ENCODE measurements around the gene ARHGAP29.

- TF ChIP-seq EZH2phosphoT487 (IDR thresholded peaks at IDR 0.05; ENCODE audit: insufficient read depth, low read depth) (no peak), EZH2 (IDR thresholded peaks at IDR 0.05; ENCODE audit: insufficient read depth, poor library complexity, severe bottlenecking) (no peak)
Observed at GRCh38 chr1:94260635-94261387, 23.4 kb upstream of the ARHGAP29 start.
